ENCODE results near the gene UAP1.

Gene UAP1

DNA sequence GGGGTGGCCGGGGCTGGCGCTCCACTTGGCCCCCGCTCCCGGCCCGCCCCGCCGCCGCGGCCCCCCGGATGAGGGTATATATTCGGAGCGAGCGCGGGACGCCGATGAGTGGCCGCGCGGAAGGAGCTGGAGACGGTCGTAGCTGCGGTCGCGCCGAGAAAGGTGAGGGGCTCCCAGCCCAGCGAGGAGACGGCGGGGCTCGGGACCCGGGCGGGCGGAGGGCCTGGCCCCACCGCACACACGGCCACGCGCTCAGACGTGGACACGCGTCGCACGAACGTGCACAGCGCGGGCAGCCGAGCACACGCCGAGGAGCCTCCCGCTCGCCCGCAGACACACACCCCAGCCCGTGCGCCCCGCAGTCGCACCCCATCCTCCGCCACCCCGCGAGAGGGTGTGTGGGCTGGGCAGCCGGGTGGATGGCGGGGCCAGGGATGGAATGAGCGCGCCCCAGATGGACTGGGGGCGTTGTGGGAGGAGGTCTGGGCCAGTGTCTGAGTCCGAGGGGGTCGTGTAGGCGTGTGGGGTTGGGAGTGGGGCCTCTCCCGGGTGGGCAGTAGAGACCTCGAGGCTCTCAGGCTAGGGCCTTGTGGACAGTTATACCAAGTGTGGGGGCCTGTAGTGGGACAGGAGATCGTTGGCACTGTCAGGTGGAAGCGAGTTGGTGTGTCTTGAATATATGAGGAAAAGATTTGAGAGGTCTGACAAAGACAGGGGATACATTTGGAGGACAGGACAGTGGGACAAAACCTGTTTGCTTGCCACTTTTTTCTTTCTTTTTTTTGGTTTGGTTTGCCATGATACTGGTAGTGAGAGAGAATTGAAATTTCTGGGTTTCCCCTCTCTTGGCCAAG lies at the start of gene UAP1:
Gene UAP1, plus strand, starts transcription at position 107 of the 854 bp plus-strand sequence. CDS start 4,347 bp downstream, outside the sequence.
- no peak for DNase-seq (ENCODE audit: low spot score)

DNA sequence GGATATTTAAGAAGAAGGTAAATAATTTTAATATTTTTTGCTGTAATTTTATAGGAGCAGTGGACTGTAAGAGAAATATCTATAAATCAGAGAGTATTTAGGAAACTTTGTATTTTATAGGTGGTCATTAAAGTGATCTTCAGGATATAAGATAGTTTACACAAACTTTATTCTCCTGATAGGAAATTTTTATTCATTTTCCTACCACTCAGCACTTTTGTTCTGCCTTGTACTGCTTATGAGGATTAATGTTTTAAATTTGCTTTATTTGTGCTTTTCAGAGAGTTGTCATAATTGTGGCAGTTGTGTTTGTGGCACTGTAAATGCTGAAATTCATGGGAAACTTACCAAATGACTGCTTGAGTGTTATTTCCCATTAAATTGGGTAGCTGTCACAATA lies 34.2 kb upstream of the UAP1 start:
- no peak for DNase-seq (ENCODE audit: low spot score)

DNA sequence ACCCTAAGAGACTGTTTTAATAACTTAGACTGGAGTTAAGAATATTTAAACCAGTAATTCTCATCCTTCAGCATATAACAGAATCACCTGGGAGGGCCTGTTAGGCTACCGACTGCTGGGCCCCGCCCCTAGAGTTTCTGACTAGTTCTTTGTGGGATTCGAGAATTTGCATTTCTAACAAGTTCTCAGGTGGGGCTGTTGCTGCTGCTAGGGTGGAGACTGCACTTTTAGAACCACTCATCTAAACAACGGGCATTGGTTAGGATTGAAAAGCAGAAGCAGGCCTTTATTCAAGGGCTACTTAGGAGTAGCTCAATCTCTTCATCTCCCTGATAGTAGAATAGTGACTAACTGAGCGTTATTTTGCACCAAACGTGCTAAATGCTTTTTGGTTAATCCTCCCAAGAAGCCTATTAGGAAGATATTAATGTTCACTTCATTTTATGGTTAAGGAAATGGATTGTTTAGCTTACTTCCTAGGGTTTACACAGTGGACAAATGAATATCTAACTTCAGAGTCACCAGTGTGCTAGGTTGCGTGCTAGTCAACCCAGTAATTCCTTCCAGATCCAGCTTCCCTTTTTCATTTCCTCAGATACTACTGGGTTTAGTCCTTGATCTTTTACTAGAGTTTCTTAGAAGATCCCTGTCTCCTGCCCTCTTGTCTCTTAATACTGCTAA lies 31.1 kb upstream of the UAP1 start:
- DNase-seq (ENCODE audit: low spot score): no peak

DNA sequence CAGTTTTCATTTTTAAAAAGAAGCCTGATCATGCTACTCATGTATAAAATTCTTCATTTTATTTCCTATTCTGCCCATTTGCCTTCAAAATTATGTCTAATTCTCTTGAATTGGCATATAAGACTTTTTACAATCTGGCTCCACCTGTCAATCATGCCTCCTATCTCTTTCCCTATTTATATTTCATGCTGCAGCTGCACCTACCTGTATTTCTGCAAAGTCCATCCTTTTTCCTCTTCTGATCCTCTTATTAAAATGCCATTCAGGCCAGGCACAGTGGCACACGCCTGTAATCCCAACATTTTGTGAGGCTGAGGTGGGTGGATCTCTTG lies 30.6 kb upstream of the UAP1 start:
- no peak for DNase-seq (ENCODE audit: low spot score)

DNA sequence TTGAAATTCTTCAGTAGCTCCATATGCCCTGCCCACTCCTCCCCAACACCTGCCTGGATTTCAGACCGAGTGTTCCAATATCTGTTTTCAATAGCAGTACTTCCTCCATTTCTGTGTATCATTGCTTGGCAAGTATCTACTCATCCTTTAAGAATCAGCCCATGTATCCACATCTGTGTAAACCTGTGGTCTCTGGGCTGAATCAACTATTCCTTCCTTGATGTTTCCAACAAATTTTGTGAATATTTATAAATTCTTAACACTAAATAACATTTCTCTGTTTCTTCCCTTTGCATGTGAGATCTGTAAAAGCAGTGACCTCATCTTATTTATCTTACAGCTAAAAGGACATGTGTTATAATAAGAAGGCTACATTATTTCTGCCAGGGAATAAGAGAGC lies 26.0 kb upstream of the UAP1 start:
- no peak for DNase-seq (ENCODE audit: low spot score)

DNA sequence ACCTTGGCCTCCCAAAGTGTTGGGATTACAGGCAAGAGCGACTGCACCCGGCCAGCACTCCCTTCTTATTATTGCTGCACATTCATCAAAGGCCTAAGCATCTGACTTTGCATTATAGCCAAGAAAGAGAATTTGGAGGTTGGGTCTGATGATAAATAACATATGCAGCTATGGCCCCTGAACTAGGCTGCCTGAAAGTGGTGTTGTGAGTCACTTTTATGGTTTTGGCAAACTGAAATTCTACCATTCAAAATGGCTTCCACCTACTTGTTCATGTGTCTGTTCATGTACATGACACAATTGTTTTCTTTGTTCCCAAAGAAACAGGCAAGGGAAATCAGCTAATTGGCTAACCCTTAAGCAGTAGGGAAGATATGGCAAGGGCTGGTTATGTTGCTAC lies 25.0 kb upstream of the UAP1 start:
- no peak for DNase-seq (ENCODE audit: low spot score)

DNA sequence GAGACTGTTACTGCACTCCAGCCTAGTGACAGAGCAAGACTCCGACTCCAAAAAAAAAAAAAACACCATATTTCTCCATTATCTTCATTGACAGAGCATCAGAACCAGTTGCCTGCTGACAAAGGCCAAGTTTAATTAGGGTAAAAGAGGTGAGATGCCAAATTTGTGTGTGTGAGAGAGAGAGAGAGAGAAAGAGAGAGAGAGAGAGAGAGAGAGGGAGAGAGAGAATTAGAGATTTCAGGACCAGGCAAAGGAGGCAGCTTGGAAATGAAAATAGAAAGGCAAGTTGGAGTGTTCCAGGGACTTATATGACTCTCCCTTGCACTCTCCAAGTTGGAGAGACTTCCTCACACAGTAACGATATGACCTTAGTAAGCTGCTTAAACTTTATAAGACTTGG lies 24.3 kb upstream of the UAP1 start:
- no peak for DNase-seq (ENCODE audit: low spot score)

DNA sequence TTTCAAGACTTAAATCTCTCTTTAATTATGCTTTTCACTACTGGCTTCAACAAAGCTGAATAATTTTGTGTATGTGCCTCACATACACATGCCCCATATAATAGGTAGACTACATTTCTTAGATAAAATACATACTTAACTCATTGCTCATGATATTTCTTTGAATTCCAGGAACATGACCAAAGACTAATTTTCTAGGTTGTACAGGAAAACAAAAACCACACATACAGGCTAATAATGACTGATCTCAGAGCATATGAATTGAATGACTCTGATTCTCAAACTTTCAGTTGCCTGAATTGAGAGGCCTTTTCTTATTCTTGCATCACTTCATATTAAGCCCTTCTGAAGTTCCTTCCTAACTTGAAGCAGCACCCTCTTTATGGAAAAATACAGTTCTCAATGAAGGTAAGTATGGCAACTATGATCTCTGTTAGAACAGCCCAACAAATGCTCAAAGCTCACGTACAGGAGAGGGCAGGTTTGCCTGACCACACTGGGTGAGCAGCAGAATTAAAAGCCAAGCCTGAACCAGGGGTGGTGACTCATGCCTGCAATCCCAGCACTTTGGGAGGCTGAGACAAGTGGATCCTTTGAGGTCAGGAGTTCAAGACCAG lies 22.6 kb upstream of the UAP1 start:
- no peak for DNase-seq (ENCODE audit: low spot score)

DNA sequence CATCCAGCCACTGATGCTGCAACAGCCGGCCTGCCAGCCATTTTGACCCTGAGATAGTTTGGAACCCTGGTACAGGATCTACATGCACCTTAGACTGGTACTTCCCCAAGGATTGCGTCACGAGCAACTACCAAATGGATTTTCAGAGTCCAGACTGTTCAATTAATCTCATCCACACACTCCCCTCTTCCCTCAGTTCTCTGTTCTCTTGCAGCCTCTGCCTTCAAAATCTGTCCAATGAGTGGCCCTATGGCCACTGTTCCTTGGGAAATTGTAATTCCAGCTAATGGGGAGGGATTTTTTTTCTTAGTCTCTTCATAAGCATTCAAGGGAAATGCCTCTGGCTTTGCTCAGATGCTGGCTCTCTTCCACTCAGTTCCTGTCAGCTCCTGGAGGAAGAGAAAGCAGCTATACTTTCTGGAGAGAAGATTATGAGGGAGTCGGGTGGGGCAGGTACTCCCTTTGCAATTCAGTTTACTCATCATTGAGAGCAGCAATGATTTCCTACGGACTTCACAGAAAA lies 19.8 kb upstream of the UAP1 start:
- DNase-seq (ENCODE audit: low spot score): no peak

DNA sequence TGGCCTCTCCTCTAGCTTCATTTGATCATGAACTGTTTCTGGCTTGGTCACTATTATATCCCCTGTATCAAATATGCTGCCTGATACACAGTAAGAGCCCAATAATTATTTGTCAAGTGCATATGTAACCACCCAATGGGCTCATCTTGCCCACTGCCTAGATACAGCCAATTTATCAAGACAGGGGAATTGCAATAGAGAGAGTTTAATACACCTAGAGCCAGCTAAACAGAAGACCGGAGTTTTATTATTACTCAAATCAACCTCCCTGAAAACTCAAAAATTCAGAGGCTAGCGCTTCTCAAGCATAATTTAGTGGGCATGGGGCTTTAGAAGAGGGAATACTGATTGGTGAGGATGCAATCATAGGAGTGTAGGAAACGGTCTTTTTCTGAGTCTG lies 18.3 kb upstream of the UAP1 start:
- no peak for DNase-seq (ENCODE audit: low spot score)

DNA sequence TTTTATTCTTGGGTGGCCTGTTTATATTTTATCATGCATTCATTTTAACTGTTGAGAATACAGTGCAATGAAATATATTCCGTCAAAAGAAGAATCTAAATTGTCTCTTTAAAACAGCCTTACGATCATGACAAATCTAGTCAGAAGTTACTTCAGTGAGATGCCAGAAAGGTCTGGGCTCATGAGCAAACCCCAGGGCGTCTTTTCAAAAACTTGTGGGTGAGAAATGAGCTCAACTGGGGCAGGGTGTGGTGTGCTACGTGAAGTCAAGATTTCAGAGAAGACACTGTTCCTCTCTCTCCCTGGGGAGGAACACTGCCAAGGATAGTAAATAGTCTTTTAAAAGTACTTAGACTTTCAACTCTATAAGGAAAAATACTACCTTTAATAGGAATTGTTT lies 13.4 kb upstream of the UAP1 start:
- DNase-seq (ENCODE audit: low spot score): no peak

DNA sequence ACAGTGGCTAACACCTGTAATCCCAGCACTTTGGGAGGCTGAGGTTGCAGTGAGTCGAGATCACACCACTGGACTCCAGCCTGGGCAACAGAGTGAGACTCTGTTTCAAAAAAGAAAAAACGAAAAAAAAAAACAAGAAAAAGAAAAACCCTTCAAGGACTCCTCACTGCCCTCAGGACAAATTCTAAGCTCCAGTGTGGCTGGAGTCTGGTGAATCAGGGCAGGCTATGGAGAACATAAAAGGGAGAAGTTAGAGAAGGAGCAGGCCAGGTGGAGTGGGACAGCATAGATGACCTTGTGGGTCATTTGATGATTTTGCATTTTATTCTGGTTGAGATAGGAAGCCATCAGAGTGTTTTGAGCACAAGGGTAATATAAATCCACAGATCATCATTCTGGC lies 12.5 kb upstream of the UAP1 start:
- DNase-seq (ENCODE audit: low spot score): no peak

DNA sequence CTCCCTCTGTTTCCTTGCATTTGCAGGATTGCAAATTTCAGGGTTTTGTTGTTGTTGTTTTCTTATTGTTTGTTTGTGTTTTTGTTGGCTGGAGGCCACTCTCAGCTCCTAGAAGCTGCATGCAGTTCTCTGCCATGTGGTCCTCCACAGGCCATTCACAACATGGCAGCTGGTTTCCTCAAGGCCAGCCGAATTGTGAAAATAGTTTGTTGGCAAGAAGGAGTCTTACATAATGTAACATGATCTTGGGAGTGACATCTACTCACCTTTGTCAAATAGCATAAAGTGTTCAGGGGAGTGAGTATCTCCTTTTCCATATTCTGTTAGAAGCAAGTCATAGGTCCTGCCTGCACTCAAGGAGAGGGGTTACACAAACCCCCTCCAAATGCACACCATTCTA lies 10.6 kb upstream of the UAP1 start:
- no peak for DNase-seq (ENCODE audit: low spot score)

DNA sequence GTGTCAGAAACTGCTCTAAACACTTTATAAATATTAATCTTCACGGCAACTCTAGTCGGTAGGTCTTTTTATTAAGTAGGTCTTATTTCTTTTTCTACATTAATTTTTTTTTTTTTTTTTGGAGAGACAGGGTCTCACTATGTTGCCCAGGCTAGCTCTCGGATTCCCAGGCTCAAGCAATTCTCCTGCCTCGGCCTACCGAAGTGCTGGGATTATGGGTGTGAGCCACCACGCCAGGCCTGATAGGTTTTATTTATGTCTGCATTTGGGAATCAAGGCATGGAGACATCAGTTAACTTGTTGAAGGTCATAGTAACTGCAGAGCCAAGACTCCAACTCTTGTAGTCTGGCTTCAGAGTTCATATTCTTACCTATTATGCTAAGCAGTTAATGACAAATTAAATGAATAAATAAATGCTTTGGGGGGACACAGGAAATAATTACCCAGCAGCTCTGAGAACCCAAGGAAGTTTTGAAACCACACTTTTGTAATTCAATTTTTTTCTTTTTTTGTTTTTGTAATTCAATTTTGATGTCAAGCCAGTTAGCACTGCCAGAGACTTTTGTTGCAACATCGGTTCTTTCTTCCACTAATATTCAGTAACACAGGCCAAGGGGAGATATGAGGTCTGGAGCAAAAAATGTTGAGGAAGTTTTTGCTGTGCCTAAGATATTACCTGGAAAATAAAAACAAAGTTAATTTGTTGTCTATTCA lies 9.4 kb upstream of the UAP1 start:
- no peak for DNase-seq (ENCODE audit: low spot score)

DNA sequence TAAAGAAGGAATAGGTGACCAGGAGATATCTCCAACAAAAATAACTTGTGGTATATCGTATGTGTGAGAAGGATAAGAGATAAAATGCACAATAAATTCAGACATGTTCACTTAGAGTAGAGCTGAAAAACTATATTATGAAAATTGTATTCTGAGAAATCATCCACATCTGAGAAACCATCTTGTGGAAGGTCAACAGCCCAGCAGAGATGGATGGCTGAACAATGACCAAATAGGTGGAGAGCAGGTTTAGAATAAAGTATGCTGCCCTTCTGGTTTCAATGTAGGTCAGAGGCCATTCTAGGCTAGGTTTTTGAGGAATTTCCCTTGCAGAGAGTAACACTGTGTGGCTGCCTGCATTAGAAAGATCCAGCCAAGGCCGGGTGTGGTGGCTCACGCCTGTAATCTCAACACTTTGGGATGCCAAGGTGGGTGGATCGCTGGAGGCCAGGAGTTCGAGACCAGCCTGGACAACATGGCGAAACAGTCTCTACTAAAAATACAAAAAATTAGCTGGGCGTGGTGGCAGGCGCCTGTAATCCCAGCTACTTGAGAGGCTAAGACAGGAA lies 8.8 kb upstream of the UAP1 start:
- DNase-seq (ENCODE audit: low spot score): no peak

DNA sequence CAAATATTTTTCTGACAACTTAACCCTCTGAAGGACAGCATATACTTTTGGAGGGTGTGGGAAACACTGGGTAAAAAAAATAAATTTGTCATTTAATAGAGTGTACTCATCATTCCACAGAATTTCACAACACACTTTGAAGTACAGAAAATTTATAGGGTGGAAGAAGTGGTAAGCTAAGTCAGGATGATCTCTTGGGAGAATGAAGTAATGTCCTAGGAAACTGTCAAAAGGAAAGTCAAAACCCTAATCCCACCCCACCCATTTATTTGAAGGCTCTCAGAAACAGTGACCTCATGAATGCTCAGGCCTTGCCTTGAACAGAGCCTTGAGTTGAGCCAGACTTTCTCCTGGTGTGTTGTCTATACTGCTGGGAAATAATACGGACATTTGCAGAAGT lies 7.3 kb upstream of the UAP1 start:
- DNase-seq (ENCODE audit: low spot score): no peak

DNA sequence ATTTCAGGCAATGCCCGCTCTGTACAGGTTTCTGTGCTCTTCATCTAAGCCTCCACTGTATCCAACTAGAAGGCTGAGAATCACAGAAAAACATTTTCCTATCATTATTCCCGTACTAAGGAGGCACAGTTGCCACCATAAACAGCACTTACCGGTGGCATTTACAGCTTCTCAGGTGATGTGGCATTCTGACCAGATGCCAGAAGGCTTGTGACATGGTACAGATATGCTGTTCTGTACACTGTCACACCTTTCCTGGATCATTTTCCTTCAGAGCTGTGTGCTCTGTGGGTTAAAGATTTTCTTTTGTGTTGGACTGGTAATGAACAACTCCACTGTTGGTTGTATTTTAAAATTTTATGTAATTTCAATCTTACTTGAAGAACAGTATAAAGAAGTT lies 4.0 kb upstream of the UAP1 start:
- DNase-seq (ENCODE audit: low spot score): no peak

DNA sequence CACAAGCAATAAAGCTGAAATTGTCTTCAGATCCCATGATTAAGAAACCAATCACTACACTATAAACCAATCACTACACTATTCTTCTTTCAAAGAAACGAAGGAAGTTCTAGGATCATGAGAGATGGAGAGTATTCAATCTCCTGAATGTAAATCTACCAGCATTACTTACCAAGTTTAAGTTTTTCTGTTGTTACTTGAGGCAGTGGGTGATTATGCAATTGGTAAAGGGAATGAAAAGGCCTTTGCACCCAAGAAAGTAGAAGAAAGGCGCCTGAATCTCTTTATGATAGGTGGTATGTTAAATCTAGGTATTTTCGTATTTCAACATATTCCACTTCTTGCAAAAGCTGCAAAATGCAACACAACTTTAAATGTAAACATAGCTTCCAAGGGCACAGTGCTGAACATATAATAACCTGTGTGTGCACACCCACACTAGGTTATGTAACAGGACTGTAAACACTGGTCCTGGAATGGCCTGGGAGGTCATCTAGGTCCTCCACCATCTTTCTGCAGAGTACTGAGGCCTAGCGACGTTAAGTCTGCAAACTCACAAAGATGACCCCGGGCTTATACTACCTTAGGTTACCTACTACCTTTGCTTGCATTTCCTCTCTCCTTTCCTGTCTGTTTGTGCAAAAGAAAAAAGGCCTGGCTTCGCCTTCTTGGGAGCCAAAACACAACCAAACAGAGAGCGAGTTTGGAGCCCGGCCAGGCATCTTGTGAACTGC lies 1.1 kb upstream of the UAP1 start:
- DNase-seq (ENCODE audit: low spot score): no peak

DNA sequence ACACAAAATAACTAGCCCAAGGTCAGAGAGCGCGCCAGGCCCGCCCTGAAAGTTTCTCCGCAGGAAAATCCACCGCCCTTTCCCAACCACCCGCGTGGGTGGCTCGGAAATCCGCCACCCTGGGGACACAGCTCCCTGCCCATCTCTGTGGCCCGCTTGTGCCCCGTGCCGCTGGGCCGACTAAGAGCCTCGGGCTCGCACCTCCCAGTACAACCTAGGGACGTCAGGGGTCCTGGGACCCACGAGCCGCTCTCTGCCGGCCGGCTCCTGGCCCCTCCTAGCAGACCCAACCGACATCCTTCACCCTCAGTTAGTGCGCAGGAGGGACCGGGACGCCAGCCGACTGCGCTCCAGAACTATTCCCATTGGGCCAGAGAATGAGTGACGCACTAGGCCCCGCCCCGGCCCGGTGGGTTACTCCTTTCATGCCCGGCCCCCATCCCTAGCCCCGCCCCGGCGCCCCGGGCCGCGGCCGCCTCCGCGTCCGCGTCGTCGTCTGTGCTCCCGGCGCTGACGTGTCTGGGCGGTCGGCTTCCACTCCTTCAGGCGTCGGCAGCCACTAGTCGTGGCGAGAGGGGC lies 396 bp upstream of the UAP1 start:
- peak; percentile 90 for DNase-seq (ENCODE audit: low spot score)

DNA sequence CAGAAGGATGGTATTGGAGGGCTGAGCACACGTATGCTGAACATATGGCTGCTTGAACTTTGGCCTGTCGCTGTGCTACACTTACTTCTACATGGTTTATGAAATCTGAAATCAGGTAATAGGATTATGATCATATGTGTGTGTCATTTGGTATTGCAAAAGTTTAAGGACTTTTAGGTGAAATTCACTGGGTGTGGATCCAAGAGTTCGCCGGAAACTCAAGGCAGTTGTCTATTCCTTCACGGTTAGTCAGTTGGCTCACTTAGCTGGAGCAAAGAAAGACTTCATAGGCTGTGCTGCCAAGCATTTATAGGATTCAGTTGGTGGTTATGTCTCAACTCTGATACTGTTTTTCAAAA lies 927 bp downstream of the UAP1 start:
- no peak for DNase-seq (ENCODE audit: low spot score)

DNA sequence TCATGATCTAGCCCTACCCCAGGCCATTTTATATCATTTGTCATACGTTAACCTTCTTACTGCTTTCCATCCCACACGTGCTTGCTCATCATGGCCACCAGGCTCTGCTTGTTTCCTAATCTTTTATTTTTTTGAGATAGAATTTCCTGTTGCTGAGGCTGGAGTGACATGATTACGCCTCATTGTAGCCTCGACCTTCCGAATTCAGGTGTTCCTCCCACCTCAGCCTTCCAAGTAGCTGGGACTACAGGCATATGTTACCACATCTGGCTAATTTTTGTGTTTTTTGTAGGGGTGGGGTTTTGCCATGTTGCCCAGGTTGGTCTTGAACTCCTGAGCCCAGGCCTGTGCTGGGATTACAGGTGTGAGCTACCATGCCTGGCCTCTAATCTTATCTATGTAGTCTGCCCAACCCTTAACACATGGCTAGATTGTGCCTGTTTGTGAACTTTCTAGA lies 3.3 kb downstream of the UAP1 start:
- no peak for DNase-seq (ENCODE audit: low spot score)

Data from hematopoietic multipotent progenitor cell treated with erythropoietin and hydrocortisone succinate and interleukin-3 and kit ligand, for 17 days (in vitro differentiated cells).